Measurements from ENCODE around the gene BACE2.

The BACE2 gene

GRCh38 chr21:41183575-41183974, 15.6 kb downstream of the BACE2 start:
- Histone ChIP-seq H3K36me3 (no peaks in the 10 kb centered on the region), H3K27me3 (no peaks in the 10 kb centered on the region), H3K27ac (peak overlapping the region in 1 of 2 donors; percentile 17), H3K4me1 (peaks cover 0 to 96% (median 53%) of the 10 kb centered on the region in 4 donors), H3K4me3 (no peak overlapping the region), H3K9me3 (no peaks in the 10 kb centered on the region)
- TF ChIP-seq CTCF (IDR thresholded peaks at IDR 0.05) = no peak
- DNase-seq = no peak
- intact Hi-C loops (cut with DNase I; ENCODE audit: low total_unique reads) = no loop called here

- peaks cover 0 to 80% (median 37%) of the 10 kb centered on the region in 4 donors for H3K4me1 ChIP-seq
- H3K27me3 ChIP-seq = no peaks in the 10 kb centered on the region
- no peak overlapping the region for H3K4me3 ChIP-seq
- H3K9me3 ChIP-seq = no peaks in the 10 kb centered on the region
- H3K27ac ChIP-seq = no peak overlapping the region
- DNase-seq = no peak
- no peak for TF ChIP-seq CTCF (IDR thresholded peaks at IDR 0.05)
- no peaks in the 10 kb centered on the region for H3K36me3 ChIP-seq
- intact Hi-C loops (cut with DNase I; ENCODE audit: low total_unique reads) = no loop called here
Measured at GRCh38 chr21:41185802-41186201, 17.8 kb downstream of the BACE2 start.

DNA sequence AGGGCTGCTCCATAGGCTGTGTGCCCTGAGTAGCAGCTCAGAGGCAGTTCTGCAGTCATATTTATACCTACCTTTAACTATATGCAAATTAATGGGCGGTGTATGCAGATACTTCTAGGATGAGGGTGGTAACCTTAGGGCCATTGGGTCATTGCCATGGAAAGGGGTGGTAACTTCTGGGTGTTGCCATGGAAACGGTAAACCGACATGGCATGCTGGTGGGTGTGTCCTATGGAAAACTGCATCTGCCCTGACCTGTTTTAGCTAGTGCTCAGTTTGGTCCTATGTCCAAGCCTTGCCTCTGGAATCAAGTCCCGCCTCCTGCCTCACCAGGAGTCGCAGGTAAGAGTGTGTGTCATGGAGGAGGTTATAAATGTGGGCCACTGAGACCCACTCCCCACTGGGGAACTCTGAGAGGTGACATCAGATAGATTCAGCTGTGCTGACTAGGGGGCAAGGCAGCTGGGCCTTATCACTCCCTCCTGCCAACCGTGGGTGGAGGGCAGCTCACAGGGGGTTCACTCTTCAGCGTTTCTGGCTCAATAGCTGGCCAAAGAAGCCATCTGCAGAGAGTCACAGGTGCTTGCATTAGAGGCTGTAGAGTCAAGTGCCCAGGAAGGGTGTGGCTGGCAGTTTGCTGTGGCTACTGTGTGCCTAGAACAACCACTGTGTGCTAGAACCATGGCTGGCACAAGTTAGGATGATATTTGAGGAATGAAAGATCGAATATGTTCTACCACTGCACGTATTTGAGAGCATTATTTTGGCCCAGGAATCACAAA, 19.0 kb downstream of the BACE2 start:
- no peak overlapping the region for H3K4me3 ChIP-seq
- peak overlapping the region in 1 of 2 donors; percentile 6 for H3K27ac ChIP-seq
- no peaks in the 10 kb centered on the region for H3K9me3 ChIP-seq
- no peak for TF ChIP-seq CTCF (IDR thresholded peaks at IDR 0.05)
- no peaks in the 10 kb centered on the region for H3K27me3 ChIP-seq
- peaks cover 0 to 69% (median 38%) of the 10 kb centered on the region in 4 donors for H3K4me1 ChIP-seq
- intact Hi-C loops (cut with DNase I; ENCODE audit: low total_unique reads) = no loop called here
- no peaks in the 10 kb centered on the region for H3K36me3 ChIP-seq
- no peak for DNase-seq

GRCh38 chr21:41187537-41188025, 19.6 kb downstream of the BACE2 start:
- Histone ChIP-seq H3K4me1 (peaks cover 0 to 67% (median 42%) of the 10 kb centered on the region in 4 donors), H3K27me3 (no peaks in the 10 kb centered on the region), H3K9me3 (no peaks in the 10 kb centered on the region), H3K27ac (peak overlapping the region in 1 of 2 donors; percentile 6), H3K4me3 (no peak overlapping the region), H3K36me3 (no peaks in the 10 kb centered on the region)
- intact Hi-C loops (cut with DNase I; ENCODE audit: low total_unique reads) = no loop called here
- TF ChIP-seq CTCF (IDR thresholded peaks at IDR 0.05) = no peak
- no peak for DNase-seq

GRCh38 chr21:41188486-41189149, 20.7 kb downstream of the BACE2 start:
- Histone ChIP-seq H3K27me3 (no peaks in the 10 kb centered on the region), H3K36me3 (no peaks in the 10 kb centered on the region), H3K4me1 (peaks cover 0 to 65% (median 37%) of the 10 kb centered on the region in 4 donors), H3K27ac (peak overlapping the region in 1 of 2 donors; percentile 15), H3K4me3 (no peak overlapping the region), H3K9me3 (no peaks in the 10 kb centered on the region)
- intact Hi-C loops (cut with DNase I; ENCODE audit: low total_unique reads) = no loop called here
- DNase-seq = no peak
- no peak for TF ChIP-seq CTCF (IDR thresholded peaks at IDR 0.05)
